ENCODE results near the gene RASGRF2. TPM values are rescaled to one million over a fixed set of nuclear protein-coding genes. Genes with fewer than 3 reads are reported as not detected.

Gene RASGRF2
- total RNA-seq, 2 donors from 2014 or later: 19.9 to 20.5 TPM

DNA sequence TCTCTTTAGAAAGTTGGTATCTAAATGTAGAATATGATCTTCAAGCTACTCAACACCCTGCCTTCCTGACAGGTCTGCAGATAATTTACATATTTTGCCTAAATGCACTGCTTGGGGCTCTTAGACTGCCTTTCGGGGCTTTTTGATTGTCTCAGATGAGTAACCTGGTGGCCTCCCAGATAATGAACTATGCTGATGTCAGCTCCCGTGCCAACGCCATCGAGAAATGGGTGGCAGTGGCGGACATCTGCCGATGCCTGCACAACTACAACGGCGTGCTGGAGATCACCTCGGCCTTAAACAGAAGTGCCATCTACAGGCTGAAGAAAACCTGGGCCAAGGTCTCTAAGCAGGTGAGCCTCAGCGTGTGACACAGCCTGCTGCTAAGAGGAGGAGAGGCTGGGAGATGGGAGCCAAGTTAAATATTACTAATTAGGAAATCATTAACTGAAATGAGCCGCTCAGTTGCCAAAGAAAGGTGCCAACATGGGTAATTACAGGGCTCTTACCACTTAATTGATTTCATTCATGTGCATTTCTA is 252.1 kb downstream of the RASGRF2 start:
- H3K36me3 Mint-ChIP-seq (ENCODE audit: insufficient read depth in 2 of 2): no peaks in the 10 kb centered on the region
- H3K4me3 Mint-ChIP-seq: peak overlapping the region in 1 of 2 donors; percentile 56
- peak; percentile 28 to 30 for DNase-seq
- peak; percentile 37 to 40 for ATAC-seq (replicated peaks in 1 of 2)
- H3K27ac Mint-ChIP-seq: no peak overlapping the region
- H3K4me1 Mint-ChIP-seq (ENCODE audit: low read depth): peaks cover 10% of the 10 kb centered on the region
- no peaks in the 10 kb centered on the region for H3K27me3 Mint-ChIP-seq (ENCODE audit: low read depth)
- H3K9me3 Mint-ChIP-seq: no peaks in the 10 kb centered on the region

DNA sequence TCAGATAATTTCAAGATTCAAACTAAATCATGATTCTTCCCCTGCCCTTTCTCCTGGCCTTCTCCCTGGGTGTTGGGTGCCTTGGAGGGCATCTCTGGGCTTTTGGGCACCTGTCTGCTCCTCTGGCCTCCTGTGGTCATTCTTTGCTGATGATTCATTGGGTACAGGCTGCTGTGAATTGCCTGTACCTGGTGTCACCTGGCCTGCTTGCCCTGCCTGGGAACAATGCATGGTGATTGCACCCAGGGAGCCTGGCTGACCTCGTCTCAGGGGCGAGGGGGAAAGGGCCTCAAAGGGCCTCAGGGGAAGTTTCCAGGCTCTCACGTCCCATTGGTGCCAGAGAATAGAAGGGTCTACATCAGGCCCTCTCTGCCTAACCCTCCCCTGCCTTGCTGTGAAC is 252.9 kb downstream of the RASGRF2 start:
- DNase-seq: no peak
- no peak for ATAC-seq (replicated peaks in 1 of 2)
- Mint-ChIP-seq H3K27ac (no peak overlapping the region), H3K4me1 (ENCODE audit: low read depth) (peaks cover 10% of the 10 kb centered on the region), H3K36me3 (ENCODE audit: insufficient read depth in 2 of 2) (no peaks in the 10 kb centered on the region), H3K9me3 (no peaks in the 10 kb centered on the region), H3K4me3 (no peak overlapping the region), H3K27me3 (ENCODE audit: low read depth) (no peaks in the 10 kb centered on the region)

DNA sequence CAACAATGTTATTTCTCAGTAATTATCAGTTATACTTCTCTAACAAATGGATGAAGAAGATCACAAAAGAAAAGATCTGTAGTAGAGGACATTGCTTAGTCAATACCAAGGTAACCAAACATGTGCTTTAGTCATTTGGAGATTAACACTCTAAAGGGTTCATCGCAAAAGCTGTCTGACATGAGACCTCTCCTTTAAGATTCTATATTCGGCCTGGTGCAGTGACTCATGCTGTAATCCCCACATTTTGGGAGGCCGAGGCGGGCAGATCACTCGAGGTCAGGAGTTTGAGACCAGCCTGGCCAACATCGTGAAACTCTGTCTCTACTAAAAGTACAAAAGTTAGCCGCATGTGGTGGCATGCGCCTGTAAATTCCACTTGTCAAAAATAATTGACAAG is 254.7 kb downstream of the RASGRF2 start:
- H3K27ac Mint-ChIP-seq: no peak overlapping the region
- H3K36me3 Mint-ChIP-seq (ENCODE audit: insufficient read depth in 2 of 2): no peaks in the 10 kb centered on the region
- peak in 1 of 2 donors; percentile 13 for DNase-seq
- H3K27me3 Mint-ChIP-seq (ENCODE audit: low read depth): no peaks in the 10 kb centered on the region
- peaks cover 6% of the 10 kb centered on the region for H3K4me1 Mint-ChIP-seq (ENCODE audit: low read depth)
- peak; percentile 50 to 69 for ATAC-seq (replicated peaks in 1 of 2)
- no peak overlapping the region for H3K4me3 Mint-ChIP-seq
- no peaks in the 10 kb centered on the region for H3K9me3 Mint-ChIP-seq

DNA sequence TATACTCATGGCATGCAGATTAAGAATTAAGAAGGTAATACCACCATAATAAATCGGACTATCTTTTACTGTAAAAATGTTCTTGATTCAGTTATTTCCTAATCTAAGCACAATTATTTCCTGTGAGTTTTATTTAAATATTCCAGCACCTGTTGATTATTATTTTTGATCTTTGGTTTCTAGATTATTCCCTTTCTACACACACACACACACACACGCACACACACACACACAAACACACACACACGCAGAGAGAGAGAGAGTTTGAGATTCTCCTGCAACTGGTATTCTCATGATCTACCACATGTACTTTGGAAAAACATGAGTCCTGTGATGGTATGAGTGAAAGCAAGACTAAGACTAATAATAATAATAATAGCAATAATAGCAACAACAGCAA is 256.0 kb downstream of the RASGRF2 start:
- no peak overlapping the region for H3K27ac Mint-ChIP-seq
- H3K4me3 Mint-ChIP-seq: no peak overlapping the region
- H3K27me3 Mint-ChIP-seq (ENCODE audit: low read depth): no peaks in the 10 kb centered on the region
- H3K4me1 Mint-ChIP-seq (ENCODE audit: low read depth): no peaks in the 10 kb centered on the region
- H3K9me3 Mint-ChIP-seq: no peaks in the 10 kb centered on the region
- no peak for DNase-seq
- ATAC-seq (replicated peaks in 1 of 2): no peak
- no peaks in the 10 kb centered on the region for H3K36me3 Mint-ChIP-seq (ENCODE audit: insufficient read depth in 2 of 2)

DNA sequence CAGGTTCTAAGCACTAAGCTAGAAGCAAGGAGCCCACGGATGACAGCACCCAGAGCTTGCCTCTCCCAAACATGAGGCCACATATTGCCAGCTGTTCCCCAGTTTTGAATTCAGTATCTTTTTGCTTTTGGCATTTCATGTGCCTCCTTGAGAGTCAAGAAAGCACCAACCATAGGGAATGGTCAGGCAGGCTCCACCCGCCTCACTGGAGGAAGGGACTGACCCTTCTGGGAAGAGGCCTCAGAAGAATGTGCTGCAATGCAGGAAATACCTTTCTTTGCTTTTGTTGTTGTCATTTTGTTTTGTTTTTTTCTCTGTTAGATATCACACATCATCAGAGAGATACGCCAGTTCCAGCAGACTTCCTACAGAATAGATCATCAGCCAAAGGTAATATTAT is 259.2 kb downstream of the RASGRF2 start:
- Mint-ChIP-seq H3K27me3 (ENCODE audit: low read depth) (no peaks in the 10 kb centered on the region), H3K4me1 (ENCODE audit: low read depth) (no peaks in the 10 kb centered on the region), H3K36me3 (ENCODE audit: insufficient read depth in 2 of 2) (no peaks in the 10 kb centered on the region), H3K27ac (no peak overlapping the region), H3K4me3 (no peak overlapping the region), H3K9me3 (no peaks in the 10 kb centered on the region)
- ATAC-seq (replicated peaks in 1 of 2) (no peak), DNase-seq (no peak)

DNA sequence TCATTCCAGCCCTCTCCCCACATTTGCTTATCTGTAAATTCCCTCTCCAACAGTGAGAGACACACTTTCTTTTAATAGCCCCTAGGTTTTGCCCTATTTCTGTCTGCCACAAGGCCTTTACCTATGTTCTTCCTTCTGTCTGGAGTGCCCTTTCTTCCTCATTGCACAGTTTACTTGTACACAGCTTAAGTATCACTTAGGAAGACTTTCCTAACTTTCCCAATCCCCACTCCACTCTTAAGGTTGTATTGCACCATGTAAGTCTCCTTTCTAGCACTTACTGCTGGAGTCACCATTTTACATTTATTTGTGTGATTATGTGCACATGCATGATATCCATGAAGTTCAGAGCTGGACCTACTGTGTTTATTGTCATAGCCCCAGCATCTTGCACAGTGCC is 262.1 kb downstream of the RASGRF2 start:
- no peaks in the 10 kb centered on the region for H3K36me3 Mint-ChIP-seq (ENCODE audit: insufficient read depth in 2 of 2)
- DNase-seq (no peak), ATAC-seq (replicated peaks in 1 of 2) (no peak)
- no peaks in the 10 kb centered on the region for H3K4me1 Mint-ChIP-seq (ENCODE audit: low read depth)
- no peak overlapping the region for H3K27ac Mint-ChIP-seq
- no peaks in the 10 kb centered on the region for H3K9me3 Mint-ChIP-seq
- no peaks in the 10 kb centered on the region for H3K27me3 Mint-ChIP-seq (ENCODE audit: low read depth)
- no peak overlapping the region for H3K4me3 Mint-ChIP-seq

DNA sequence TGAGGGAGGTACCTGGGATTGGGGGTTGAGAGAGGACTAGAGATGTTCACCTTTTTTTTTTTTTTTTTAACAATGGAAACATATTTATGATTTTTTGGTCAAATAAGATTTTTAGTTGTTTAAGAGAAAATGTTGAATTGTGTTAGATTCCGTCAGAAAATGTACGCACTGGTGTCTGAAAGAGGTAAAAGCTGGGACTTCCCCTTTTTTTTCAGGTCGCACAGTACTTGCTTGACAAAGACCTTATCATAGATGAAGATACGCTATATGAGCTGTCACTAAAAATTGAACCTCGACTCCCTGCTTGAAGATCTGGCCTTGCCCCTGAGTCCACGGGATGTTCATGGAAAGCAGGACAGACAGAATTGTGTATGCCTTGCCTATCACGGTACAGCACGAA is 265.3 kb downstream of the RASGRF2 start:
- ATAC-seq (replicated peaks in 1 of 2) (no peak), DNase-seq (no peak)
- H3K4me3 Mint-ChIP-seq: no peak overlapping the region
- no peak overlapping the region for H3K27ac Mint-ChIP-seq
- no peaks in the 10 kb centered on the region for H3K4me1 Mint-ChIP-seq (ENCODE audit: low read depth)
- no peaks in the 10 kb centered on the region for H3K36me3 Mint-ChIP-seq (ENCODE audit: insufficient read depth in 2 of 2)
- no peaks in the 10 kb centered on the region for H3K27me3 Mint-ChIP-seq (ENCODE audit: low read depth)
- no peaks in the 10 kb centered on the region for H3K9me3 Mint-ChIP-seq

DNA sequence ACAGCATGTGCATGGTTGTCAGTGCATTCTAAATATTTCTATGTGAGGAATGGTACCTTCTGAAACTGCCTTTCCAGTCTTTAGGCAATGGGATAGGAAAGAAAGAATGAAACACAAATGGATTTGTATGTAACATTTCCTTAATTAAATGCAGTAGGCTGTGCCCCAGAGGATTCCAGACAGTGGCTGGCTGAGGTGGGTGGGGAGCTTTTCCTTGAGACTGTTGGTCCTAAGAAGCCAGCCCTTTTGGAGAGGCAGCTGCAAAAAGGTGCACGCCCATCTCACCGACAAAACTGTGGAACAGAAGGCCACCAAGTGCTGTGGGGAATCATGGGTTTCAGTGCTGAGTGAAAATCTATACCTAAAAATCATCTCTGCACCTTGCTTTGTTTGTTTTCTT is 266.1 kb downstream of the RASGRF2 start:
- Mint-ChIP-seq H3K9me3 (no peaks in the 10 kb centered on the region), H3K4me3 (no peak overlapping the region), H3K27ac (no peak overlapping the region), H3K27me3 (ENCODE audit: low read depth) (no peaks in the 10 kb centered on the region), H3K36me3 (ENCODE audit: insufficient read depth in 2 of 2) (no peaks in the 10 kb centered on the region), H3K4me1 (ENCODE audit: low read depth) (no peaks in the 10 kb centered on the region)
- DNase-seq: no peak
- no peak for ATAC-seq (replicated peaks in 1 of 2)

DNA sequence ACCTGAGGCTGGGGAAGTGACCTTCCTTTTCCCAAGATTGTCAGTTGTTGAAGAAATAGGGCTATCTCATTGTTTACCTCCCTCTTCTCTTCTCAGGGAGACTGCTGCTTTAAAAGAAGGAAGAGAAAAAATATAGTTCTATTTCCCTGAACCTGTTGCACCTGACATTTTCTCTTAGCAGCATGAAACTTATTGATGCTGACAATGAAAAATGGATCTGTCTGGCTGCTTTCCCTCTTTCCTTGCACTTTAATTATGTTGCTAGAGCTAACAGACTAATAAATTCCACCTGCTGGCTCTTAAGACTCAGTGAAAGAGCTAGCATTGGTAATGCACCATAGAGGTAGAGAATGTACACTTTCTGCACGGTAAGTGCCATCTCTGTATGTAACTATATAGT is 266.8 kb downstream of the RASGRF2 start:
- no peaks in the 10 kb centered on the region for H3K9me3 Mint-ChIP-seq
- H3K4me1 Mint-ChIP-seq (ENCODE audit: low read depth): no peaks in the 10 kb centered on the region
- H3K27me3 Mint-ChIP-seq (ENCODE audit: low read depth): no peaks in the 10 kb centered on the region
- DNase-seq: no peak
- H3K4me3 Mint-ChIP-seq: no peak overlapping the region
- ATAC-seq (replicated peaks in 1 of 2): no peak
- no peak overlapping the region for H3K27ac Mint-ChIP-seq
- H3K36me3 Mint-ChIP-seq (ENCODE audit: insufficient read depth in 2 of 2): no peaks in the 10 kb centered on the region

DNA sequence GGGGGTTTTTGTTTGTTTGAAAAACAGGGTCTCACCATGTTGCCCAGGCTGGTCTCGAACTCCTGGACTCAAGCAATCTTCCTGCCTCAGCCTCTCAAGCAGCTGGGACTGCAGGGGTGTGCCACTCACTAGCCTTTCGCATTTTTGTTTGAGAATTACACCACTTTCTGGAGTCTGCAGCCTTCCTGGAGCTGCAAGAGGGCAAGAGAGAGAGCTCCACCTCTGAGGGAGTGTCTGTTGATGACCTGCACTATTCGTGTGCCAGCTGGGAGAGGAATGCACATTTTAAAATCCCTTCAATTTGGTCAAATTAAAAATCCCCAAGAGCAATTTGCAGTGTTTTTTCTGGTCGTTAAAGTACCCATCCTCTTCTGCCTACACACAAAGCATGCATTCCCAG is 267.9 kb downstream of the RASGRF2 start:
- no peaks in the 10 kb centered on the region for H3K9me3 Mint-ChIP-seq
- H3K4me1 Mint-ChIP-seq (ENCODE audit: low read depth): peaks cover 4% of the 10 kb centered on the region
- DNase-seq (no peak), ATAC-seq (replicated peaks in 1 of 2) (no peak)
- no peaks in the 10 kb centered on the region for H3K36me3 Mint-ChIP-seq (ENCODE audit: insufficient read depth in 2 of 2)
- no peak overlapping the region for H3K27ac Mint-ChIP-seq
- no peak overlapping the region for H3K4me3 Mint-ChIP-seq
- no peaks in the 10 kb centered on the region for H3K27me3 Mint-ChIP-seq (ENCODE audit: low read depth)

DNA sequence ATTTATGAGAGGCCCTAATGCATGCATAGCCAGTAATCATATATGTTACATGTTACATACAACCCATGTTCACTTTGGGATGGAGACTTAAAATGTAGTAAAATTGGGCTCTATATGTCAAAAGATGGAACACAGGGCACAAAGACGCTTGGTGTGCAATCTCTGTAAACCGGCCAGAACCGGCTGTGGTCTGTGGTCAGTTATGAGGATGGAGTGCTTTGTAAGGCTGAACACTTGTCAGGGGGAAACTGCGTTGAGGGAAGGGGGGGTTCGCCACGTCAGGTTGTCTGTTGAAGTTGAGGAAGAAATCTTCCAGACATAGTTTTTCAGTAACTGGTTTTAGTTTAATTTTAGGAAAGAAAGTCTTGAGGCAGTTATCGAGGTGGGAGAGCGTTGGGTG is 270.3 kb downstream of the RASGRF2 start:
- DNase-seq: no peak
- no peak for ATAC-seq (replicated peaks in 1 of 2)
- Mint-ChIP-seq H3K9me3 (no peaks in the 10 kb centered on the region), H3K27me3 (ENCODE audit: low read depth) (no peaks in the 10 kb centered on the region), H3K36me3 (ENCODE audit: insufficient read depth in 2 of 2) (no peaks in the 10 kb centered on the region), H3K4me1 (ENCODE audit: low read depth) (peaks cover 14% of the 10 kb centered on the region), H3K4me3 (no peak overlapping the region), H3K27ac (no peak overlapping the region)

DNA sequence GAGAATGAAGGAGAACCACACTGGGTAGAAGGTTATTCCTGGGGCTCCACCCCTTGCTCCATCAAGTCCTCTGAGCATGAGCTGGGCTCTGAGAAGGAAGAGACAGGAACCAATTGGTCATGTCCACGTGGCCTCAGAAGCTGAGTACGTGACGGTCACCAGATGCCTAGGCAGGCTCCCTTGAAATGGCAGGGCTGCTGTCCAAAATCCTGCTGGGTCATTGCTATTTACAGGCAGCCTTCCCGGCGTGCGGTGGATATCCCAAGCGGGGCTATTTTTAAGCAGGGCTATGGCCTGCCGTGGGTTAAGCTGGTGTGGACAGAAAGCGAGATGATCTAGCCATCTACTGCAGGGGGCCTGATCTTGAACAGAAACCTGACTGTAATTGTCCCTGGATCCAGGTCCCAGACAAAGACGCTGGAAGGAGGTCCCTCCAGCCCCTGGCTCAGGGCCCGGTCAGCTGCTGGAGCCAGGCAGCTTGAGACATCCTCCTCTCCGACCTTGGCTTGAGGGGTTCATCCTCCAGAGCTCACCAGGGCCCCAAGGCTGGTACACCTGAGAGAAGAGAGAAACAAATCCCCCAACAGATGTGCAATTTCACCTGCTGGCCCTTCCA is 272.4 kb downstream of the RASGRF2 start:
- ATAC-seq (replicated peaks in 1 of 2): no peak
- Mint-ChIP-seq H3K4me1 (ENCODE audit: low read depth) (peaks cover 14% of the 10 kb centered on the region), H3K27ac (no peak overlapping the region)

DNA sequence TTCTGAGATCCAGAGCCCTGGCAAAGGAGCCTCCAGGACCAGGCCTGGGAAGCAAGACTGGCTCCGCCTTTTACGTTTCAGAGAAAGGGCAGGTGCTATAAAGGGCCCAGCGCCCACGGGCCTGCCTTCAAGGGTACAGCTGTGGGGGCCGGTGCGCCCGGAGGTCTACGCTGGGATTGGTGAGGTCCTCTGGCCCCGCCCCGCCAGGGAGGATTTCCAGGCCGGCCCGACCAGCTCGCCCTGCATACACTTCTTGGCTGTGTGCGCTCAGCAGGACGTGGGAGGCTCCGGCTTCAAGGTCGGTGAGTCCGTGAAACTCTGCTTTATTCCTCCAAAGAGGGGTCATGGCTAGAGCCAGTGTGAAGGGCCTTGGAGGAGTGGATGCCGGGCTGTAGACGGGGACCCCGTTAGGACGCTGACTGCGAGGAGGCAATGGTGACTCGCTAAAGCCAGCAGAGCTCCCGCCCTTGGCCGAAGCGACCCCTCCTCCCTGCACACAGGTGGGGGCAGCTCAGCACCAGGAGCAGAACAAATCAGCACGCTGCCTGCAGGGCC is 273.0 kb downstream of the RASGRF2 start, which contains the start of gene CKMT2:
Gene CKMT2, plus strand, starts transcription at position 243 of the 555 bp plus-strand sequence. CDS start 17,811 bp downstream, outside the sequence.
- Mint-ChIP-seq H3K4me3 (peak within 1 kb of the TSS in 1 of 2 donors; percentile 20), H3K4me1 (ENCODE audit: low read depth) (peaks cover 14% of the 10 kb centered on the region), H3K27ac (no peak within 1 kb of the TSS), H3K9me3 (no peaks in the 10 kb centered on the region), H3K36me3 (ENCODE audit: insufficient read depth in 2 of 2) (no peaks in the 10 kb centered on the region), H3K27me3 (ENCODE audit: low read depth) (no peaks in the 10 kb centered on the region)
- DNase-seq: no peak
- ATAC-seq (replicated peaks in 1 of 2): peak; percentile 32 to 36

More for the DNA sequence above, 272.4 kb downstream of the RASGRF2 start:
- H3K4me3 Mint-ChIP-seq: peak overlapping the region in 1 of 2 donors; percentile 20
- H3K27me3 Mint-ChIP-seq (ENCODE audit: low read depth): no peaks in the 10 kb centered on the region
- DNase-seq: no peak
- H3K36me3 Mint-ChIP-seq (ENCODE audit: insufficient read depth in 2 of 2): no peaks in the 10 kb centered on the region
- no peaks in the 10 kb centered on the region for H3K9me3 Mint-ChIP-seq

DNA sequence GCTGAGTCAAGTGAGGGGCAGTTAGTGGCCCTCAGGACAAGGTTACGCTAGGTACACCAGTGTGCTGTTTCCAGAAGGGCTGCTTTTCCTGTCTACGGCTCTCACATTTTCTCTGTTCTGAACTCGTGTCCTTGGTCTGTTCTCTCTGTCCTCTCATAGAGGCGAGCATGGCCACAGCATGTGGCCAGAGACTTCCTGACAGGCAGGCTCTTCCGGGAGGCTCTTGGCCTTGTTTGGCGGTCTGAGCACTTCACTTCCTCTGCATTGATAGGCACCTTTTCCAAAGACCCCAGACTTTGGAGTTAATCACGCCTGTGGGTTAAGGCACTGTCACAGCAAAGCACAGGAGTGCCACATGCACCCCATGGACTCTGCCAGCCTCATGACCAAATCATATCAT is 274.1 kb downstream of the RASGRF2 start:
- DNase-seq: no peak
- Mint-ChIP-seq H3K4me1 (ENCODE audit: low read depth) (peaks cover 14% of the 10 kb centered on the region), H3K27me3 (ENCODE audit: low read depth) (no peaks in the 10 kb centered on the region), H3K4me3 (no peak overlapping the region), H3K36me3 (ENCODE audit: insufficient read depth in 2 of 2) (peaks cover 0 to 2% of the 10 kb centered on the region in 2 donors), H3K9me3 (no peaks in the 10 kb centered on the region), H3K27ac (no peak overlapping the region)
- no peak for ATAC-seq (replicated peaks in 1 of 2)
